Activated CD4-positive, alpha-beta T cell treated with anti-CD3 and anti-CD28 coated beads for 36 hours (primary cell): Measurements from ENCODE around the gene TBX19. TPM values are rescaled to one million over a fixed set of nuclear protein-coding genes. Genes with fewer than 3 reads are reported as not detected.

Experiments
- ATAC-seq: fragments of 200-7000 bp; cut with Tn5 transposase; one replicate; pipeline ENCODE4 v1.10.0; 2021; ENCODE audit warnings: mild to moderate bottlenecking, moderate library complexity
- CTCF ChIA-PET: fragments of 350-600 bp; sonication (Branson Sonifier 250); formaldehyde crosslinking; loops from one replicate; lab custom pipeline; 2021; ENCODE audit warnings: antibody characterized with exemption; lab: Charles Lee
- POLR2A ChIA-PET: fragments of 350-600 bp; sonication (Branson Sonifier 250); formaldehyde crosslinking; loops from one replicate; lab custom pipeline; 2021; ENCODE audit warnings: antibody characterized with exemption, inconsistent platforms; lab: Charles Lee
- DNase-seq: peaks from one replicate; pipeline ENCODE4 v3.0.0-alpha.2; 2020
- H3K27ac Mint-ChIP-seq: one replicate; pipeline ENCODE4 v1.8.0; 2021; ENCODE audit warnings: mixed read lengths
- H3K27me3 Mint-ChIP-seq: one replicate; pipeline ENCODE4 v1.8.0; 2021; ENCODE audit warnings: mixed read lengths
- H3K36me3 Mint-ChIP-seq: one replicate; pipeline ENCODE4 v1.8.0; 2021; ENCODE audit warnings: low read depth, mixed read lengths
- H3K4me1 Mint-ChIP-seq: one replicate; pipeline ENCODE4 v1.8.0; 2021; ENCODE audit warnings: mixed read lengths
- H3K4me3 Mint-ChIP-seq: one replicate; pipeline ENCODE4 v1.8.0; 2021; ENCODE audit warnings: mild to moderate bottlenecking, moderate library complexity, mixed read lengths
- H3K9me3 Mint-ChIP-seq: one replicate; pipeline ENCODE4 v1.8.0; 2021; ENCODE audit warnings: low read depth, mixed read lengths
- intact Hi-C, 2 experiments: fragments of 100-400 bp; cut with DNase I in 1 of 2; cut with micrococcal nuclease in 1 of 2; formaldehyde crosslinking; loops; one replicate each; pipeline versions ENCODE4 v1.14.2 to v1.15.1; 2022 to 2024; cut with DNase I, micrococcal nuclease
- total RNA-seq, 2 experiments: library from RNA; stranded (reverse); gene quantifications; one replicate each; pipeline ENCODE4 v1.2.3, GENCODE V29; 2021

Gene TBX19
- total RNA-seq, 2 experiments from 2014 or later = 2.5 to 2.6 TPM

DNA sequence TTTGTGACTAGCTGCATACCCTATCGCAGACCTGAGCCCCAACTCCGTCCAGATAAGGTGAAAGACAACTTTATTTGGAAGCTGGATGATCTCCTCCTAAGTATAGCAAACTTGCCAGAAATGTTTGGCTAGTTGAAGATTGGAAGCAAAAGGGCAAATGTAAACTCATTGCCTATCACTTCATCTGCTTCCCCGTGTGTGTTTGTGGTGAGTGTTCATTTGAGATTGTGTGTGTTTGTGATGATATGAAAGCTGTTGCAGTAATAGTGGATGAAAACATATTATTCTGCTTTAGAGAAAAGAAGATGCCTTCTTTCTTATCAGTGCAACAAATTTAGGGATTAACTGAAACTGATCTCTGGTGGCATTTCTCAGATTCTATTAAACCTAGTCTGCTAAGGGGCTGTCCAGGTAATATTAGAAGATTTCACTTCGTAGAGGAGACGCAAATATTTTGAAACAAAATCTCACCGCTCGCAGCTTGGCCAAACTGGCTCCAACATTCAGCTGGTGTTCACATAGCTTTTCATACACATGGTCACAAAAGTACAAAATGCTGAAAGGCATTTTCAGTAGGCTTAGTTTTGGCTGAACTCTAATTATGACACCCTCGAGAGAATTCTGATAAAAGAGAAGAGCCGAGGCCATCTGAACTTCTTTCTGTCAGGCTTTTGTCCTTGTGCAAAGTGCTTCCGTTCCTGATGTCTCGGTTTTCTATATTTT lies 1.1 kb downstream of the TBX19 start:
- Mint-ChIP-seq H3K36me3 (peaks cover 2% of the 10 kb centered on the region), H3K9me3 (no peaks in the 10 kb centered on the region), H3K4me3 (no peak overlapping the region), H3K27me3 (no peaks in the 10 kb centered on the region), H3K4me1 (peaks cover 12% of the 10 kb centered on the region), H3K27ac (no peak overlapping the region)
- ATAC-seq (no peak), DNase-seq (no peak)
- ChIA-PET POLR2A (no interaction called here), CTCF (interaction anchor here (1.2 kb wide), 1 partner anchor 29 kb away, joined by 3 read pairs; no protein-coding TSS in a partner anchor)
- intact Hi-C loops = no loop called here

GRCh38 chr1:168285521-168285790 lies 4.8 kb downstream of the TBX19 start:
- Mint-ChIP-seq H3K4me1 (peaks cover 20% of the 10 kb centered on the region), H3K9me3 (no peaks in the 10 kb centered on the region), H3K4me3 (no peak overlapping the region), H3K36me3 (peaks cover 2% of the 10 kb centered on the region), H3K27me3 (no peaks in the 10 kb centered on the region), H3K27ac (no peak overlapping the region)
- no peak for ATAC-seq
- no peak for DNase-seq
- ChIA-PET CTCF (interaction anchor here (1.0 kb wide), 1 partner anchor 50 kb away, joined by 3 read pairs; no protein-coding TSS in a partner anchor), POLR2A (no interaction called here)
- intact Hi-C loops = no loop called here

DNA sequence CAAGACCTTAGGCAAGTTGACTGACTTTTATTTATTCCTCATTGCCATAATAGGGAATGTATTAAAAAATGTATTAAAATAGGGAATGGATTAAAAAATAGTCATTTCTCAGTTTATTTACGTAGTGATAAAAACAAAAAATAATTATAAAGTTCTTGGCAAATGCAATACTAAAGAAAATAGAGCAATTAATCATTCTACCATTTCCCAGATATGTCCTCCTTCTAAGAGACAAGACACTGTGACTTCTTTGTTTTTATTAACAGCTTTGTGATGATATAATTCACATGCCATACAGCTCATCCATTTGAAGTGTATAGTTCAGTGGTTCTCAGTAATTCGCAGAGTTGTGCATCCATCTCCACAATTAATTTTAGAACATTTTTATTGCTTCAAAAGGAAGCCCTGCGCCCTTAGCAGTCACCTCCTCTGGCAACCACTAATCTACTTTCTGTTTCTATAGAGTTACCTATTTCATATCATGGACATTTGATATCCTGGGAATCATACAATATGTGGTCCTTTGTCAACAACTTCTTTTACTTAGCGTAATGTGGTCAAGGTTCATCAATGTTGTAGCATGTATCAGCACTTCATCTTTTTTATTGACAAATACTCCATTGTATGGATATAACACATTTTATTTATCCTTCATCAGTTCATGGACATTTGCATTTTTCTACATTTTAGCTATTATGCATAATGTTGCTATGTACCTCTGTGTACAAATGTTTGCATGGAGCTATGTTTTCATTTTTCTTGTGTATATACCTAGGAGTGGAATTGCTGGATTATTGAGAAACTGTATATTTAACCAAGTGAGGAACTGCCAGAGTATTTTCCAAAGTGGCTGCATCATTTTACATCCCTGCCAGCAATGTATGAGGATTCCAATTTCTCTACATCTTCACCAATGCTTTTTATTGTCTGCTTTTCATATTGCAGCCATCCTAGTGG lies 5.6 kb downstream of the TBX19 start:
- Mint-ChIP-seq H3K9me3 (no peaks in the 10 kb centered on the region), H3K4me1 (peaks cover 20% of the 10 kb centered on the region), H3K27ac (no peak overlapping the region), H3K4me3 (no peak overlapping the region), H3K27me3 (no peaks in the 10 kb centered on the region), H3K36me3 (peaks cover 2% of the 10 kb centered on the region)
- DNase-seq (no peak), ATAC-seq (no peak)
- intact Hi-C loops = no loop called here
- CTCF ChIA-PET = interaction anchor here (1.0 to 1.7 kb wide), 3 partner anchors 10 to 51 kb away, joined by 3 to 5 read pairs (median 3); no protein-coding TSS in a partner anchor
- POLR2A ChIA-PET = interaction anchor here (0.7 kb wide), 1 partner anchor 209 kb away, joined by 3 read pairs; no protein-coding TSS in a partner anchor

GRCh38 chr1:168287237-168287664 lies 6.6 kb downstream of the TBX19 start:
- intact Hi-C loops = no loop called here
- Mint-ChIP-seq H3K4me1 (peaks cover 20% of the 10 kb centered on the region), H3K27ac (no peak overlapping the region), H3K4me3 (no peak overlapping the region), H3K27me3 (no peaks in the 10 kb centered on the region), H3K36me3 (peaks cover 2% of the 10 kb centered on the region), H3K9me3 (no peaks in the 10 kb centered on the region)
- ATAC-seq (peak; percentile 96), DNase-seq (no peak)
- ChIA-PET CTCF (interaction anchor here (1.0 to 1.7 kb wide), 2 partner anchors 11 to 12 kb away, joined by 3 to 5 read pairs; no protein-coding TSS in a partner anchor), POLR2A (interaction anchor here (0.7 kb wide), 1 partner anchor 210 kb away, joined by 3 read pairs; no protein-coding TSS in a partner anchor)

DNA sequence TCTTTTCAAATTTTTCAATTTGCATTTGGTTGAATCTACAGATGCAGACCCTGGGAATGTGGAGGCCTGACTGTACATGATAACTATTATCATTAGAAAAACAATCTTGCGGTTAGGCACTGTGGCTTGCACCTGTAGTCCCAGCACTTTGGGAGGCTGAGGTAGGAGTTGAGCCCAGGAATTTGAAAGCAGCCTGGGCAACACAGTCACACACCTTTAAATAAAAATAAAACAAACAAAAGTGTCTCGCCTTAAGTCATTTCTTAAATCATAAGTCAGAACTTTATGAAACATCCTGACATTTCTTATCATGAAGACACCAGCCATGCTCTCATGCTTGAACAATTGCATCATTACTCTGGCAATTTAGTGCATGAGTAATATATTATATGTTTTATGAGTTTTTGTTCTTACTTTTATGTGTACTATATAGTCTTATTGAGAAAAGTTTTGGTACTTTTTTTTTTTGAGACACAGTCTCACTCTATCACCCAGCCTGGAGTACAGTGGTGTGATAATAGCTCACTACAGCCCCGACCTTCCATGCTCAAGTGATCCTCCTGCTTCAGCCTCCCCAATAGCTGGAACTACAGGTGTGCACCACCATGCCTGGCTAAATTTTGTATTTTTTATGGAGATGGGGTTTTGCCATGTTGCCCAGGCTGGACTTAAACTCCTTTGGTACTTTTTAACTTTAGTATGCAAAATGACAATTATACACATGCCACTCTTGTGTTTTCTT lies 7.8 kb downstream of the TBX19 start:
- DNase-seq (no peak), ATAC-seq (no peak)
- Mint-ChIP-seq H3K4me1 (peaks cover 20% of the 10 kb centered on the region), H3K27me3 (no peaks in the 10 kb centered on the region), H3K27ac (no peak overlapping the region), H3K9me3 (no peaks in the 10 kb centered on the region), H3K36me3 (peaks cover 4% of the 10 kb centered on the region), H3K4me3 (no peak overlapping the region)
- CTCF ChIA-PET = interaction anchor here (1.7 kb wide), 1 partner anchor 12 kb away, joined by 5 read pairs; no protein-coding TSS in a partner anchor
- POLR2A ChIA-PET = no interaction called here
- intact Hi-C loops = no loop called here

GRCh38 chr1:168291222-168291837 lies 10.7 kb downstream of the TBX19 start:
- peaks cover 3% of the 10 kb centered on the region for H3K36me3 Mint-ChIP-seq
- intact Hi-C loops = no loop called here
- POLR2A ChIA-PET = interaction anchor here (0.6 kb wide), 1 partner anchor 27 kb away, joined by 3 read pairs; no protein-coding TSS in a partner anchor
- H3K4me3 Mint-ChIP-seq = no peak overlapping the region
- no peak for DNase-seq
- ATAC-seq = no peak
- no peaks in the 10 kb centered on the region for H3K9me3 Mint-ChIP-seq
- no peak overlapping the region for H3K27ac Mint-ChIP-seq
- H3K4me1 Mint-ChIP-seq = peaks cover 13% of the 10 kb centered on the region
- CTCF ChIA-PET = interaction anchor here (0.6 to 0.7 kb wide), 2 partner anchors 206 to 264 kb away, joined by 3 to 4 read pairs; no protein-coding TSS in a partner anchor
- no peaks in the 10 kb centered on the region for H3K27me3 Mint-ChIP-seq

DNA sequence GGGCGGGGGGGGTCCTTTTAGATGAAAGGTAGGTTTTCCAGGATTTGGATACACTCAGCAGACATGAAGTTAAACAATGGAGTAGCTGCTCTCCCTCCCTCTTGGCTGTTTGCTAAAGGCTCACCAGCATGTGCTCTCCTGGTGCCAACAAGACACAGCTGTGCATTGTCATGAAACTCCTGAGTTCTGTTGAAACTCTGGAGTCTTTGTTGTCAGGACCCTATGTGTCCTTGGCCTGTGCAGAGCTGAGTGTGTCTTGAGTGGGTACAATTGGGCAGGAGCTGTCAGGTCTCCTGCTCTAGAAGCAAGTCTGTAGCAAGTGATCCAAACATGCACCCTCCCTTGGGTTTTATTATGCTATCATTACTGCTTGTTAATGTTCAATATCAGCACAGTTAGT lies 12.7 kb downstream of the TBX19 start:
- no peak for ATAC-seq
- POLR2A ChIA-PET = interaction anchor here (0.6 to 0.8 kb wide), 2 partner anchors 52 to 1010 kb away, joined by 3 to 7 read pairs; no protein-coding TSS in a partner anchor
- H3K4me3 Mint-ChIP-seq = no peak overlapping the region

DNA sequence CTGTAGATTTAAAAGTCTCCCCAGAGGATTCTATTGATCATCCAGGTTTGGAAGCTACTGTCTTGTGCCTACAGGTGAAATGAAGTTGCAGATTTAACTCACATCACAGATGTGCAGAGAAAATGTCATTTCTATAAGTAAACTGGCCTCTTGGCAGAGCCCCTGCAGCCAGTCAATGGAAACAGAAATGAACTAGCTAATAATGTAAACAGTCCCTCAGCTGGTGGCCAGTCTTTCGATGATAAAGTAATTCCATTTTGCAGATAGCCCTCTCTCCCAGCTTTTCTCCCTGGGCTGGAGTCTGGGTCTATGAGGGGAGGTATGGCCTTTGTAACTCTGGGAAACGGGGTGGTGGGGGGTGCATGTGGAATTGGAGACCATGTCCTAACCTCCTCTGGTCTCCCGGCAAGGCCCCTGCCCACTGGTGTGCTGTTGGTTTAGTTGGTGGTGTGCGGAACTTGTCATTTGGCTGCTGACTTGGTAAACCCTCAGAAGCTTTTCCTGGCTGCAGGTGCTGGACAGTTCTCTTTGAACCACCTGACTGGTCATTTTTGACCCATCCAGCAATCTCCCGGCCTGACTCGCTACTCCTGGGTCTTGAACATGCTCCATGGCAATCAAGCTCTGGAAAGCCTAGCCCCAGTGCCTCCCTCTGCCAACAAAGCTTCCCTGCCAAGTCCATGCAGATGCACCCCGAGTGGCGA lies 14.9 kb downstream of the TBX19 start:
- DNase-seq (no peak), ATAC-seq (no peak)
- H3K27ac Mint-ChIP-seq = no peak overlapping the region
- no peak overlapping the region for H3K4me3 Mint-ChIP-seq
- no peaks in the 10 kb centered on the region for H3K4me1 Mint-ChIP-seq
- no peaks in the 10 kb centered on the region for H3K27me3 Mint-ChIP-seq
- intact Hi-C loops = no loop called here
- ChIA-PET CTCF (interaction anchor here (0.5 kb wide), 1 partner anchor 105 kb away, joined by 3 read pairs; no protein-coding TSS in a partner anchor), POLR2A (no interaction called here)
- no peaks in the 10 kb centered on the region for H3K9me3 Mint-ChIP-seq
- peaks cover 3% of the 10 kb centered on the region for H3K36me3 Mint-ChIP-seq

More for the DNA sequence above, 12.7 kb downstream of the TBX19 start:
- Mint-ChIP-seq H3K36me3 (peaks cover 3% of the 10 kb centered on the region), H3K27ac (no peak overlapping the region), H3K27me3 (no peaks in the 10 kb centered on the region), H3K9me3 (no peaks in the 10 kb centered on the region), H3K4me1 (no peaks in the 10 kb centered on the region)
- intact Hi-C loops = no loop called here
- CTCF ChIA-PET = interaction anchor here (0.6 kb wide), 1 partner anchor 579 kb away, joined by 3 read pairs; no protein-coding TSS in a partner anchor
- no peak for DNase-seq

DNA sequence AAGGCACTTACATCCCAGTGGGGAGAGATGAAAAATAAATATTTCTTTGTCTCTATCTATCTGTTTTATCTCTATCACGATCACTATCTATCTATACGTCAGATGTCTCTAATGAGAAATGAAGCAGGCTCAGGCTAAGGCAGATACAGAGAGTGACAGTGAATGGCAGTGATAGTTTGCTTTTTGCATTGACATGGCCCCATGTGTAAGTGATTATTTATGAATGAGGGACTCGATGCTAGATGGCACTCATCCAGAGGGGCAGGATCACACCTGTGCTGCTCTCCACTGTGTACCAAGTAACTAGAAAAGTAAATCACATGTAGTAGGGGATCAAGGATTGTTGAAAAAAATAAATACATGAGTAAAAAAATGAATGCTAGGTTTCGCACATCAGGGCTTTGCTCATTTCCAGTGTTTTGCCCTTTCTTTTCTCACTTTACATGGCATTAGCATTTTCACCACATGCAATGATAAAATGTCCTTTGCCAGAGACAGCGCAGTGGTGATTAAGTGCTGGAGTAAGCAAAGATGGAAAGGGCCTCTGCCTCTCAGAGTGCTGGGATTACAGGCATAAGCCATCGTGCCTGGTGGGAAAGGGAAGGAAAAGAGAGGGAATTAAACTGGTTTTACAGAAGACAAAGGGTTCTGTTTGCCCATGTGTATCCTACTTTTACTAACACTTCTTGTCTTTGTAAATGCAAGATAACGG lies 16.5 kb downstream of the TBX19 start:
- intact Hi-C loops = no loop called here
- H3K27me3 Mint-ChIP-seq = no peaks in the 10 kb centered on the region
- peaks cover 3% of the 10 kb centered on the region for H3K36me3 Mint-ChIP-seq
- H3K4me3 Mint-ChIP-seq = no peak overlapping the region
- POLR2A ChIA-PET = interaction anchor here (0.7 kb wide), 1 partner anchor 27 kb away, joined by 6 read pairs; no protein-coding TSS in a partner anchor
- DNase-seq = no peak
- ATAC-seq = no peak
- no peaks in the 10 kb centered on the region for H3K9me3 Mint-ChIP-seq
- H3K4me1 Mint-ChIP-seq = no peaks in the 10 kb centered on the region
- no peak overlapping the region for H3K27ac Mint-ChIP-seq
- CTCF ChIA-PET = no interaction called here
